Parietal lobe (tissue), 2 donors: ENCODE data around the gene KNL1. TPM values are rescaled to one million over a fixed set of nuclear protein-coding genes. Genes with fewer than 3 reads are reported as not detected.

Source experiments
- small RNA-seq: library from RNA; depleted of rRNA; stranded (forward); fragments of <200 nt; gene quantifications from one replicate; pipeline ENCODE3, GENCODE V24; 2014; ENCODE audit warnings: low replicate concordance
- total RNA-seq: library from RNA; depleted of rRNA; stranded (reverse); fragments of >200 nt; gene quantifications from one replicate; pipeline ENCODE4 v1.2.3, GENCODE V29; 2014

Gene KNL1
- total RNA-seq = 10.6 TPM

GRCh38 chr15:40593588-40594428 is at the start of gene KNL1:
Gene KNL1 (plus strand): TSS chr15:40594249. CDS start chr15:40602932, 8,683 bp downstream.

GRCh38 chr15:40564591-40565332 is 29.3 kb upstream of the KNL1 start, which contains the start of gene CCDC32:
Gene CCDC32 (minus strand): TSS chr15:40565042. CDS start chr15:40563015, 2,027 bp downstream.

GRCh38 chr15:40569129-40569953 is 24.7 kb upstream of the KNL1 start, which contains the start of gene RPUSD2:
Gene RPUSD2 (plus strand): TSS chr15:40569299. CDS start chr15:40569338, 39 bp downstream.

GRCh38 chr15:40694688-40695468 is 100.8 kb downstream of the KNL1 start, which contains the start of gene RAD51:
Gene RAD51 (plus strand): TSS chr15:40695174. CDS start chr15:40698759, 3,585 bp downstream.

Small RNA genes lying within 50 kb of the gene (small RNA-seq; reads per million reads assigned to genes)
- gene RF00017 (not detected), gene RN7SL376P (not detected)

Other genes with a start within 250 kb of the KNL1 start
- gene PHGR1, start 243.2 kb upstream of the KNL1 start, total RNA-seq = not detected
- 18.5 TPM for gene DISP2, start 236.0 kb upstream of the KNL1 start, total RNA-seq
- gene KNSTRN, start 211.5 kb upstream of the KNL1 start, total RNA-seq = 33.2 TPM
- gene IVD, start 188.5 kb upstream of the KNL1 start, total RNA-seq = 37.2 TPM
- 14.1 TPM for gene BAHD1, start 153.3 kb upstream of the KNL1 start, total RNA-seq
- gene CHST14, start 123.3 kb upstream of the KNL1 start, total RNA-seq = 3.4 TPM
- gene CCDC32, start 29.2 kb upstream of the KNL1 start, total RNA-seq = 26.0 TPM
- gene RPUSD2, start 24.9 kb upstream of the KNL1 start, total RNA-seq = 11.0 TPM
- 1.9 TPM for gene RAD51, start 100.9 kb downstream of the KNL1 start, total RNA-seq
- 20.7 TPM for gene RMDN3, start 161.0 kb downstream of the KNL1 start, total RNA-seq
- 4.4 TPM for gene GCHFR, start 169.8 kb downstream of the KNL1 start, total RNA-seq
- 0.31 TPM for gene C15orf62, start 175.7 kb downstream of the KNL1 start, total RNA-seq
- gene ZFYVE19, start 212.8 kb downstream of the KNL1 start, total RNA-seq = 22.5 TPM
- 31.9 TPM for gene DNAJC17, start 213.2 kb downstream of the KNL1 start, total RNA-seq
- gene PPP1R14D, start 234.5 kb downstream of the KNL1 start, total RNA-seq = not detected
- 2.5 TPM for gene SPINT1, start 249.8 kb downstream of the KNL1 start, total RNA-seq